Stimulated activated CD4-positive, alpha-beta T cell treated with anti-CD3 and anti-CD28 coated beads, Interleukin-4, amount 100 ng/mL, for 24 hours (primary cell): ENCODE data around the gene GATA3.

ENCODE experiments used
- DNase-seq: peaks from one replicate; pipeline ENCODE4 v3.0.0-alpha.2; 2020

GATA3 gene

GRCh38 chr10:8103543-8103942 is 49.1 kb downstream of the GATA3 start:
- no peak for DNase-seq

GRCh38 chr10:8104005-8104404 is 49.5 kb downstream of the GATA3 start:
- no peak for DNase-seq

GRCh38 chr10:8104721-8105120 is 50.2 kb downstream of the GATA3 start:
- DNase-seq: no peak

GRCh38 chr10:8105932-8106331 is 51.4 kb downstream of the GATA3 start:
- DNase-seq: no peak

GRCh38 chr10:8112230-8112905 is 57.9 kb downstream of the GATA3 start:
- no peak for DNase-seq

- DNase-seq: no peak
These were observed 58.5 kb downstream of the GATA3 start for GRCh38 chr10:8112942-8113442.

- DNase-seq: no peak
These were observed 59.1 kb downstream of the GATA3 start for GRCh38 chr10:8113616-8114015.

GRCh38 chr10:8114741-8115617 is 60.5 kb downstream of the GATA3 start:
- no peak for DNase-seq

- no peak for DNase-seq
These were observed 61.1 kb downstream of the GATA3 start for GRCh38 chr10:8115618-8115980.

GRCh38 chr10:8116474-8116873 is 62.0 kb downstream of the GATA3 start:
- no peak for DNase-seq

- DNase-seq: no peak
These were observed 62.5 kb downstream of the GATA3 start for GRCh38 chr10:8116926-8117493.

- no peak for DNase-seq
These were observed 66.9 kb downstream of the GATA3 start for GRCh38 chr10:8121201-8121890.

- no peak for DNase-seq
These were observed 68.3 kb downstream of the GATA3 start for GRCh38 chr10:8122611-8123369.

GRCh38 chr10:8124436-8124835 is 69.9 kb downstream of the GATA3 start:
- no peak for DNase-seq
